Chondrocyte (in vitro differentiated cells): Measurements from ENCODE around the gene MYDGF. TPM values are rescaled to one million over a fixed set of nuclear protein-coding genes. Genes with fewer than 3 reads are reported as not detected.

Source experiments
- DNase-seq: peaks from one replicate; pipeline ENCODE4 v3.0.0; 2021; ENCODE audit warnings: mixed read lengths, low spot score
- H3K27ac Mint-ChIP-seq: one replicate; pipeline ENCODE4 v1.8.0; 2021; ENCODE audit warnings: mild to moderate bottlenecking, moderate library complexity, mixed read lengths; ENCODE audit not compliant: unreplicated experiment
- H3K27me3 Mint-ChIP-seq: 2 replicates; pipeline ENCODE4 v1.8.0; 2021; ENCODE audit warnings: low read depth, mixed read lengths
- H3K36me3 Mint-ChIP-seq: 2 replicates; pipeline ENCODE4 v1.8.0; 2021; ENCODE audit warnings: low read depth, mixed read lengths
- H3K4me1 Mint-ChIP-seq: 2 replicates; pipeline ENCODE4 v1.8.0; 2021; ENCODE audit warnings: low read depth, mild to moderate bottlenecking, mixed read lengths
- H3K4me3 Mint-ChIP-seq: one replicate; pipeline ENCODE4 v1.8.0; 2021; ENCODE audit warnings: mild to moderate bottlenecking, moderate library complexity, mixed read lengths; ENCODE audit not compliant: unreplicated experiment
- H3K9me3 Mint-ChIP-seq: 2 replicates; pipeline ENCODE4 v1.8.0; 2021; ENCODE audit warnings: low read depth, mixed read lengths
- CTCF ChIP-seq: fragments of 200-600 bp; sonication (generic); IDR thresholded peaks from 2 replicates; pipeline ENCODE4 v1.5.0; 2021; ENCODE audit warnings: antibody characterized with exemption, mild to moderate bottlenecking, moderate library complexity
- total RNA-seq: library from RNA; stranded (reverse); gene quantifications from 3 replicates; pipeline ENCODE4 v1.2.1, GENCODE V29; 2021

Gene MYDGF
- total RNA-seq, 1 donor from 2014 or later: 124 TPM

GRCh38 chr19:4662020-4662695, 8.0 kb downstream of the MYDGF start:
- no peak for TF ChIP-seq CTCF
- Mint-ChIP-seq H3K4me3 (no peak overlapping the region), H3K4me1 (no peaks in the 10 kb centered on the region), H3K9me3 (no peaks in the 10 kb centered on the region), H3K27ac (no peak overlapping the region), H3K27me3 (no peaks in the 10 kb centered on the region), H3K36me3 (peaks cover 21% of the 10 kb centered on the region)
- no peak for DNase-seq

GRCh38 chr19:4660993-4661392, 9.1 kb downstream of the MYDGF start:
- no peak for DNase-seq
- Mint-ChIP-seq H3K27me3 (no peaks in the 10 kb centered on the region), H3K27ac (peak overlapping the region; percentile 11), H3K4me1 (no peaks in the 10 kb centered on the region), H3K4me3 (no peak overlapping the region), H3K9me3 (no peaks in the 10 kb centered on the region), H3K36me3 (peaks cover 21% of the 10 kb centered on the region)
- TF ChIP-seq CTCF: no peak

- H3K4me1 Mint-ChIP-seq: no peaks in the 10 kb centered on the region
- H3K27me3 Mint-ChIP-seq: no peaks in the 10 kb centered on the region
- no peak overlapping the region for H3K27ac Mint-ChIP-seq
- H3K9me3 Mint-ChIP-seq: no peaks in the 10 kb centered on the region
- peaks cover 21% of the 10 kb centered on the region for H3K36me3 Mint-ChIP-seq
- no peak overlapping the region for H3K4me3 Mint-ChIP-seq
- DNase-seq: no peak
- TF ChIP-seq CTCF: peak; percentile 52
These were observed 9.9 kb downstream of the MYDGF start for GRCh38 chr19:4660181-4660791.

- Mint-ChIP-seq H3K9me3 (no peaks in the 10 kb centered on the region), H3K27me3 (no peaks in the 10 kb centered on the region), H3K4me1 (no peaks in the 10 kb centered on the region), H3K4me3 (no peak overlapping the region), H3K36me3 (peaks cover 21% of the 10 kb centered on the region), H3K27ac (no peak overlapping the region)
- TF ChIP-seq CTCF: no peak
- DNase-seq: no peak
These were observed 12.3 kb downstream of the MYDGF start for GRCh38 chr19:4657835-4658234.

GRCh38 chr19:4657262-4657661, 12.9 kb downstream of the MYDGF start:
- no peak overlapping the region for H3K4me3 Mint-ChIP-seq
- no peak for TF ChIP-seq CTCF
- H3K27me3 Mint-ChIP-seq: no peaks in the 10 kb centered on the region
- DNase-seq: no peak
- peaks cover 16% of the 10 kb centered on the region for H3K36me3 Mint-ChIP-seq
- H3K4me1 Mint-ChIP-seq: no peaks in the 10 kb centered on the region
- H3K27ac Mint-ChIP-seq: no peak overlapping the region
- H3K9me3 Mint-ChIP-seq: no peaks in the 10 kb centered on the region
